ENCODE results near the gene DLGAP1. TPM values are rescaled to one million over a fixed set of nuclear protein-coding genes. Genes with fewer than 3 reads are reported as not detected.

The DLGAP1 gene
- total and polyA plus RNA-seq, 2 of the 13 experiments (the other 11 are each of a cell fraction or from before 2014, with no cell fraction given) = 0.01 TPM; not detected in 1

- no peak for TF ChIP-seq RERE (CRISPR knock-in tag; IDR thresholded peaks at IDR 0.05; ENCODE audit: low read depth)
- no peak for TF ChIP-seq ZNF672 (CRISPR knock-in tag; IDR thresholded peaks at IDR 0.05)
- no peak for TF ChIP-seq AGO2 (optimal IDR thresholded peaks at IDR 0.05; ENCODE audit: low read depth, low read length)
- TF ChIP-seq XBP1 (CRISPR knock-in tag; IDR thresholded peaks at IDR 0.05) = no peak
- TF ChIP-seq, protein P1, sequence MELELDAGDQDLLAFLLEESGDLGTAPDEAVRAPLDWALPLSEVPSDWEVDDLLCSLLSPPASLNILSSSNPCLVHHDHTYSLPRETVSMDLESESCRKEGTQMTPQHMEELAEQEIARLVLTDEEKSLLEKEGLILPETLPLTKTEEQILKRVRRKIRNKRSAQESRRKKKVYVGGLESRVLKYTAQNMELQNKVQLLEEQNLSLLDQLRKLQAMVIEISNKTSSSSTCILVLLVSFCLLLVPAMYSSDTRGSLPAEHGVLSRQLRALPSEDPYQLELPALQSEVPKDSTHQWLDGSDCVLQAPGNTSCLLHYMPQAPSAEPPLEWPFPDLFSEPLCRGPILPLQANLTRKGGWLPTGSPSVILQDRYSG (CRISPR knock-in tag; IDR thresholded peaks at IDR 0.05) = no peak
- TF ChIP-seq ZNF737 (CRISPR knock-in tag; IDR thresholded peaks at IDR 0.05; ENCODE audit: borderline replicate concordance) = no peak
- TF ChIP-seq ZSCAN9 (CRISPR knock-in tag; IDR thresholded peaks at IDR 0.05; ENCODE audit: borderline replicate concordance) = no peak
- no peak for TF ChIP-seq CCAR2 (optimal IDR thresholded peaks at IDR 0.05; ENCODE audit: low read depth, low read length)
- no peak for TF ChIP-seq GABPB1 (CRISPR knock-in tag; IDR thresholded peaks at IDR 0.05)
These were observed 461.0 kb downstream of the DLGAP1 start (continued) for GRCh38 chr18:3993941-3994687.

All from HepG2 (cell line).